Measurements from ENCODE around the gene LRRTM4. TPM values are rescaled to one million over a fixed set of nuclear protein-coding genes. Genes with fewer than 3 reads are reported as not detected.

The LRRTM4 gene
- total RNA-seq, 1 donor from 2014 or later: not detected

DNA sequence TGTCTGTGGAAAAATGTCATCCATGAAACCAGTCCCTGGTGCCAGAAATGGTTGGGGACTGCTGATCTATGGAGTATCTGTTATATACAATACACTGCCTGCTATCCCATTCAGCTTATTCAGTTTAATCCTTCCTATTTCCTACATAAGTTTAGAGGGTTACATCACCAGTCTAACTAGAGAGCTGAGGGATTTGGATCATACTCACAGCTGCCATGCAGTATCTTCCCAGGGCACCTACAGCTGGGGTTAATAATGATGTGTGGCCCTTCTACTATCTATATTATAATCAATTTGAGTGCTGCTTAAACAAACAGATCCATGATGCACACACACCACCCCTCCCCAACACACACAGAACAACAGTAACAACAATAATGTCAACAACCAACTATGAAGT lies 524.0 kb downstream of the LRRTM4 start:
- DNase-seq (ENCODE audit: low spot score in 2 of 2): no peak
- no peaks in the 10 kb centered on the region for H3K4me1 ChIP-seq
- H3K27ac ChIP-seq: no peak overlapping the region
- H3K36me3 ChIP-seq: no peaks in the 10 kb centered on the region
- no peak overlapping the region for H3K4me3 ChIP-seq
- H3K27me3 ChIP-seq: no peaks in the 10 kb centered on the region
- no peaks in the 10 kb centered on the region for H3K9me3 ChIP-seq
- TF ChIP-seq, protein P1, sequence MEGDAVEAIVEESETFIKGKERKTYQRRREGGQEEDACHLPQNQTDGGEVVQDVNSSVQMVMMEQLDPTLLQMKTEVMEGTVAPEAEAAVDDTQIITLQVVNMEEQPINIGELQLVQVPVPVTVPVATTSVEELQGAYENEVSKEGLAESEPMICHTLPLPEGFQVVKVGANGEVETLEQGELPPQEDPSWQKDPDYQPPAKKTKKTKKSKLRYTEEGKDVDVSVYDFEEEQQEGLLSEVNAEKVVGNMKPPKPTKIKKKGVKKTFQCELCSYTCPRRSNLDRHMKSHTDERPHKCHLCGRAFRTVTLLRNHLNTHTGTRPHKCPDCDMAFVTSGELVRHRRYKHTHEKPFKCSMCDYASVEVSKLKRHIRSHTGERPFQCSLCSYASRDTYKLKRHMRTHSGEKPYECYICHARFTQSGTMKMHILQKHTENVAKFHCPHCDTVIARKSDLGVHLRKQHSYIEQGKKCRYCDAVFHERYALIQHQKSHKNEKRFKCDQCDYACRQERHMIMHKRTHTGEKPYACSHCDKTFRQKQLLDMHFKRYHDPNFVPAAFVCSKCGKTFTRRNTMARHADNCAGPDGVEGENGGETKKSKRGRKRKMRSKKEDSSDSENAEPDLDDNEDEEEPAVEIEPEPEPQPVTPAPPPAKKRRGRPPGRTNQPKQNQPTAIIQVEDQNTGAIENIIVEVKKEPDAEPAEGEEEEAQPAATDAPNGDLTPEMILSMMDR (IDR thresholded peaks at IDR 0.05): no peak
- intact Hi-C loops (cut with DNase I): no loop called here

DNA sequence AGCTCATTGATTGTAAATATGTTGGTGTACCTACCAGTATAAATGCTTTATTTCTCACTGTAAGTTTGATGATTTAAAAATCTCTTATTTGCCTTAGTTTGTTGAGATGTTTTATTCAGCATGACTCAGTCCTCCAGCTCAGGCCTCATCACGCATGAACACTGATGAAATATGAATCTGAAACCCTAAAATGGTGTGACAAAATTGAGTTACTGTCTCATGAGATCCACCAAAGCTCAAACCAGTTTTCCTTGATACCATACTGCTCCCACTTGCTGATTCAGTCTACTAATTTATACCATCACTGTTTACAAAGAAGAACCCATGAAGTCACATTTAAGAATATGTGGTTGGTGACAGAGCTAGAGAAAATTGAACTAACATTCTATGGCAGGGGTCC lies 524.9 kb downstream of the LRRTM4 start:
- DNase-seq (ENCODE audit: low spot score in 2 of 2): no peak
- TF ChIP-seq, protein P1 (IDR thresholded peaks at IDR 0.05): no peak
- Histone ChIP-seq H3K4me1 (no peaks in the 10 kb centered on the region), H3K27me3 (no peaks in the 10 kb centered on the region), H3K4me3 (no peak overlapping the region), H3K27ac (no peak overlapping the region), H3K9me3 (no peaks in the 10 kb centered on the region), H3K36me3 (no peaks in the 10 kb centered on the region)
- intact Hi-C loops (cut with DNase I): no loop called here

DNA sequence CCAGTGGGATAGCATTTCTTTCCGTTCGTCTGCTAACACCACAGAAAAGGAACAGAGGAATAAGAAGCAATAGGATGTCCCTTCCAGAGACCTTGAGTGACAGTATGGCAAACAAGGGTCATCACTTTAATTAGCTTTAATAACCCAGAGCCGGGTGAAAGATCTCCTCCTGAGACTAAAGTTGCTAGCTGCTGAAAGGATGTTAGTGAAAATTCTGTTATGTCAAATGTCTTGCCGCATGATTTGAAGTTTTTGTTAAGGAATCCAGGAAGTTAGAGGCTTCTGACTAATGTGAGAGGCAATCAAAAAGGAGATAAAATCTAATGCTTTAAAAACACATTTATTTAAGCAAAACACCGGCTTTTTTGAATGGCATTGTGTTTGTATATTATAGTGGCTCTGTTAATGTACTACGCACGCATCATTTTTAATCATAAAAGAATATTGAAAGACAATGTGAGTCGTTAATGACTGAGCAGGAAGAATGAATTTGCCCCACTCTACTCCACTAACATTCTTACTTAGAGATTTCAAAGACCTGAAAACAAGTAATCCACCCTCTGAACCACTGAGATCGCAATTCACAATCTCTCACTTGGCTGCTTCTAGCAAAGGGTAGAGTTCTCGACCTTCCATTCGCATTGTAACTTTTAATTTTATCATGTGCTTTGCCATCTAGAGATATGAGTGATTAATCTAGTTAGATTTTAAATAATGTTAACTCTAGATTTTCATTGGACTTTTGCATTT lies 536.6 kb downstream of the LRRTM4 start:
- intact Hi-C loops (cut with DNase I): no loop called here
- no peaks in the 10 kb centered on the region for H3K36me3 ChIP-seq
- TF ChIP-seq, protein P1 (IDR thresholded peaks at IDR 0.05): no peak
- H3K4me3 ChIP-seq: no peak overlapping the region
- H3K4me1 ChIP-seq: no peaks in the 10 kb centered on the region
- no peak overlapping the region for H3K27ac ChIP-seq
- no peaks in the 10 kb centered on the region for H3K9me3 ChIP-seq
- DNase-seq (ENCODE audit: low spot score in 2 of 2): no peak
- H3K27me3 ChIP-seq: no peaks in the 10 kb centered on the region

DNA sequence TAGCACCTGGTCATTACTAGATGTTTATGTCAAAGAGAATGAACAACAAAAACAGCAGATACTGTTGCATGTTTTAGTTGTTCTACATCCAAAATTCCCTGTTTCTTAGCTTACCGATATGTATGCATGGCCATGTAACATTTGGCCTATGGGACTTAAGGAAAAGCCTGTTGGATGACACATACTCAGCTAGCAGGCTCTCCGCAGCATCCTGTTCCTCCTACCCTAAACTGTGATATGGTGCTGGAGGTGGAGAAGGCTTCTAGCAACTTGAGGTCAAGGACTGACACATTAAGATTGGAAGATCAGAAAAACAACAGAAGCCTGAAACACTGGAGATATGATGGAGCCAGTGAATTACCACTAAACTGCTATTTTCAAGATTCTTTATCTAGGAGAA lies 537.8 kb downstream of the LRRTM4 start:
- no peaks in the 10 kb centered on the region for H3K27me3 ChIP-seq
- no peaks in the 10 kb centered on the region for H3K36me3 ChIP-seq
- no peak overlapping the region for H3K4me3 ChIP-seq
- no peaks in the 10 kb centered on the region for H3K4me1 ChIP-seq
- H3K9me3 ChIP-seq: no peaks in the 10 kb centered on the region
- TF ChIP-seq, protein P1 (IDR thresholded peaks at IDR 0.05): no peak
- no peak overlapping the region for H3K27ac ChIP-seq
- DNase-seq (ENCODE audit: low spot score in 2 of 2): no peak
- intact Hi-C loops (cut with DNase I): no loop called here

DNA sequence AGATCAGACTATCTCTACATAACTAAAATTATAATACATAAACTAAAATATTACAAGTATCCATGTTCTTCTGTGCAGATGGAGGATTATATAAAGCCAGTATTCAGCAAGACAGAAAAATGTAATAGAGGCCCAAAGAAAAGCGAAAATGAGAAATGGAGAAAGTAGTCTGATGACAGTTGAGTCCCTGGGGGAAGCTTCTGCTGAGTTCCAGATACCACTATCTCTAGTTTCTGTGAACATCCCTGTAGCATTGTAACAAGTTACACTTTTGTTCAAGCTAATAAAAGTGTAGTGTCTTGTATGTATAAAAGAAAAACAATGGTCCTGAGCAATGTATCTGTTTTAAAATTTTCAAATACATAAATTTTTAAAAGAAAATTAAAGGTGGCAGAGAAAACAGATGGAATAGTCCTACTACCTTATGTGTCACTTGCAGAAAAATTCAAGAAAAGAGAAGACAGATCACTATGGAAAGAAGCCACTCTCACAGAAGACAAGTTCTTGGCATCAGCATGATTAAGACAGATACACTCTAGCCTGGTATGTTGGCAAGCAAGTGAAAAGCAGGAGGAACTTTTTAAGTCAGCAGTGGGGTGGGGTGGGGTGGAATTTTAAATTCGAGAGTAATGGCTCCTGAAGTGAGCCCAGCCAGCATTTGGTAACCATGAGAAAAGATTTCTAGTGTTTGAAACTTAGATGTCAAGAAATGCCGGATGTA lies 541.9 kb downstream of the LRRTM4 start:
- H3K4me3 ChIP-seq: no peak overlapping the region
- no peaks in the 10 kb centered on the region for H3K36me3 ChIP-seq
- no peaks in the 10 kb centered on the region for H3K4me1 ChIP-seq
- TF ChIP-seq, protein P1 (IDR thresholded peaks at IDR 0.05): no peak
- H3K27ac ChIP-seq: no peak overlapping the region
- no peak for DNase-seq (ENCODE audit: low spot score in 2 of 2)
- no peaks in the 10 kb centered on the region for H3K27me3 ChIP-seq
- H3K9me3 ChIP-seq: no peaks in the 10 kb centered on the region
- intact Hi-C loops (cut with DNase I): no loop called here
